GM12892 (cell line): ENCODE data around the gene HIVEP3.

Experiments used
- POLR2A ChIP-seq: IDR thresholded peaks from 2 replicates; pipeline ENCODE4 v1.6.1; 2011; ENCODE audit warnings: low read depth, low read length, control low read depth
- POLR2AphosphoS5 ChIP-seq: IDR thresholded peaks from 2 replicates; pipeline ENCODE4 v1.6.1; 2011; ENCODE audit warnings: low read depth, low read length, control low read depth
- TAF1 ChIP-seq: IDR thresholded peaks from 2 replicates; pipeline ENCODE4 v1.6.1; 2011; ENCODE audit warnings: low read depth, mild to moderate bottlenecking, control low read depth, low read length, borderline replicate concordance

DNA sequence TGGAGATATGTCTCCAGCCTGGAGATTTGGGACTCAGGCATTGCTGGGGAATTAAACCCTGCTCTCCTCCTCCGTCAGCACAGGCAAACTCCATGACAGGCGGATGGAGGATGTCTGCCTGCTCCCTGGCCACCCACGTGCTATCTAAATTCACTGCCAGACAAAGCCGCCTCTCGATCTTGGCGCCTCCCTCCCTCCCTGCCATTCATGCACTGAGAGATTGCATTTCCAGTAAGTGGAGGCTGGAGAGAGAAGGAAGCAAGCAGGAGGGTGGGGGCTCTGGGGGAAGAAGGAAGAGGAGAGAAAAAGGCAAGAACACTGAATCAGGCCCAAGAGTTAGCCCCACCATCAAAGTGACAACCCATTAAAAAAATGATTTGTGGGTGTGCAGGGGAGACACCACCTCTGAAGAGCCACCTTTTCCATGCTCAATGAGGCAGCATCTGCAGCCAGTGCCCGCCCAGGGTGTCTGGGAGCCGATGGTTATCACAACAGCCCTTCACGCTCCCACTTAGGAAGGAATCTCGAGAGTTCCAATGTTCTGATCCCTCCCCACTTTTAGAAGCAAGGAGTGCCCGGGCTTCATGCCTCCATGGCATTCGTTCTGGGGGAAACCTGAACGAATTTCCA, 183.0 kb downstream of the HIVEP3 start:
- no peak for TF ChIP-seq TAF1
- TF ChIP-seq POLR2A = no peak
- TF ChIP-seq POLR2AphosphoS5 = no peak
